NCI-H146 treated with DMSO at 0.1 percent for 48 hours (cell line): Measurements from ENCODE around the gene TJAP1.
"Not testable (repeated sequence)": the region's sequence is repeated elsewhere in the genome, so short reads cannot be mapped to it uniquely, and the experiment has no call there.

Source experiments
- DNase-seq: peaks from one replicate; lab custom pipeline; 2025; ENCODE audit not compliant: unreplicated experiment; lab: John Stamatoyannopoulos, UW

Gene TJAP1

DNA sequence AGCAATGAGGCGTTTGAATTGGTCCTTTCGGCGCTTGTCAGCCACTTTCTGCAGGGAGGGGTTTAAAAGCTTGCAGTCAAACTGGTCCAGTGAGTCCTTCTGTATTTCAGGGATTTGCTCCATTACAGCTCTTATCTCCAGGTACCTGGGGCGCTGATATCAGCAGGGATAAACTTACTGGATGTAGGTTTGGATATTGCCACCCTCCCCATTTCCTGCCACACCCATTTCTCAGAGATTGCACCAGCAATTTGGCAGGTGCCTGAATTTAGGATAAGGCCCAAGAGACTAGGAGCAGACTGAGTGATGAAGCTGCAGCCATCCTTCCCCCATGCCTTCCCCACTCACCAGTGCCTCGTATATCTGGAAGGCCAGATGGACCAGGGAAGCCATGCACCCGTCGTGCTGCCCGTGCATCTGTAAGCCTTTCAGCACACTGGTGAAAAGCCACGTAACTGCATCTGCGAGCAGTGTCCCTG is 47.2 kb downstream of the TJAP1 start:
- DNase-seq, result no peak

- no peak for DNase-seq
Measured at GRCh38 chr6:43532201-43532600, 54.8 kb downstream of the TJAP1 start.

- not testable (repeated sequence) for DNase-seq
Measured at GRCh38 chr6:43538986-43539385, 61.6 kb downstream of the TJAP1 start.

DNA sequence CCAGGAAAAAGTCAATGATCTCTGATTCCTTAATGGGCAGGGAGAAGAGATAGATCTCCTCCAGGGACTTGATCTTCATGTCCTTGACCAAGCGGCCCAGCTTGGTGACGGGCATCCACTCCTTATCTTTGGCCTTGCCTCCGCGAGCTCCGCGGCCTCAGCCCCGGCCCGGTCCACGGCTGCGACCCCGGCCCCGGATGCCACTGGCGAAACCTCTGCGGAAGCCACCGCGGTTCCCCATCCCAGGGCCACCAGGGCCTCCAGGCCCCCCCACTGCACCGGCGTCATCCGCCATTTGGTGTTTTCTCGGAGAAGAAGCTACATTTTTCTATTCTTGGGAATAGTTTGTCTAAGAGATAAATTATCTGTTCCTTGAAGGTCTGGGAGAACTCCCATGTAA is 62.0 kb downstream of the TJAP1 start:
- not testable (repeated sequence) for DNase-seq

GRCh38 chr6:43540507-43540906 is 63.1 kb downstream of the TJAP1 start:
- no peak for DNase-seq

DNA sequence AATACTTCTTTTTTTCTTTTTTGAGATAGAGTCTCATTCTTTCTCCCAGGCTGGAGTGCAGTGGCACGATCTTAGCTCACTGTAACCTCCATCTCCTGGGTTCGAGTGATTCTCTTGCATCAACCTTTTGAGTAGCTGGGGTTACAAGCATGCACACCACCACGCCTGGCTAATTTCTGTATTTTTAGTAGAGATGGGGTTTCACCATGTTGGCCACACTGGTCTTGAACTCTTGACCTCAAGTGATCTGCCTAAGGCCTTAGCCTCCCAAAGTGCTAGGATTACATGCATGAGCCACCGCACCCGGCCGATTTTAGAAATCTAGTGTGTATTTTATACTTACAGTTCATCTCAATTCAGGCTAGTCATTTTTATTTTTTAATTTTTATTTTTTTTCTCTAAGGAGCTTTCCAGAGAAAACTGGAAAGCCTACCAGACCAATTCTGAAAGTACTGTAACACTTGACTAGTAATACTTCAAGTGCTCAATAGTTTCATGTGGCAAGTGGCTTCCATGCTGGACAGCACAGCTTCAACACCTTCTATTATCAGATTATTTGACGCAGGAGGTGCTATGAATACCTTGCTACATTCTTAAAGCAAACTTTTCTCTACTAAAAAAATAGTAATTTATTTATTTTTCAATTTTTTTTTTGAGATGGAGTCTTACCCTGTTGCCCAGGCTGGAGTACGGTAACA is 64.6 kb downstream of the TJAP1 start:
- DNase-seq, result no peak

DNA sequence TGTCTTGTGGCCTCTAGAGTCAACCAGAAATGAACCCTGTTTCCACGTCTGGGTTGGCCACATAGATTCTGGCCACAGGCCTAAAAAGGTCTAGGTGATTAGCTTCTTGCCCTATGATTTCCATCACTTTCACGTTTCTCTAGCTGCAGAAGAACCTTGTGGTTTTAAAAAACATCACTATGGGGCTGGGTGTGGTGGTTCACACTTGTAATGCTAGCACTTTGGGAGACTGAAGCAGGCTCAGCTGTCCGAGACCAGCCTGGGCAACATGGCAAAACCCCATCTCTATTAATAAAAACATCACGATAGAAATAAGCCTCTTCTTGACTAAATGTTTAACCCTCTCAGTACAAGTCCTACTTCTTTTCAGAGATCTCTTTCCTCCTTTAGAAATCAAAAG is 67.1 kb downstream of the TJAP1 start:
- no peak for DNase-seq

GRCh38 chr6:43547222-43547621 is 69.9 kb downstream of the TJAP1 start:
- no peak for DNase-seq
